IPS DF 4.7 (cell line): ENCODE results near the gene SPARC.

Experiments
- DNase-seq: peaks from one replicate; pipeline ENCODE4 v3.0.0-alpha.2; 2013; ENCODE audit warnings: low spot score; ENCODE audit errors: extremely low read depth

The SPARC gene

GRCh38 chr5:151660616-151661495, 25.9 kb downstream of the SPARC start:
- no peak for DNase-seq

GRCh38 chr5:151659001-151659754, 27.5 kb downstream of the SPARC start:
- DNase-seq = peak; percentile 68

GRCh38 chr5:151657114-151657513, 29.6 kb downstream of the SPARC start:
- no peak for DNase-seq

- no peak for DNase-seq
Measured at GRCh38 chr5:151656311-151656710, 30.4 kb downstream of the SPARC start.

- no peak for DNase-seq
Measured at GRCh38 chr5:151651997-151652645, 34.6 kb downstream of the SPARC start.

- no peak for DNase-seq
Measured at GRCh38 chr5:151648988-151649387, 37.7 kb downstream of the SPARC start.

GRCh38 chr5:151648089-151648488, 38.6 kb downstream of the SPARC start:
- no peak for DNase-seq

- DNase-seq = no peak
Measured at GRCh38 chr5:151647320-151647861, 39.3 kb downstream of the SPARC start.

- no peak for DNase-seq
Measured at GRCh38 chr5:151646334-151646733, 40.4 kb downstream of the SPARC start.

GRCh38 chr5:151643388-151643787, 43.3 kb downstream of the SPARC start:
- no peak for DNase-seq

- DNase-seq = no peak
Measured at GRCh38 chr5:151642472-151643140, 44.1 kb downstream of the SPARC start.

- no peak for DNase-seq
Measured at GRCh38 chr5:151638619-151639018, 48.1 kb downstream of the SPARC start.

- no peak for DNase-seq
Measured at GRCh38 chr5:151637676-151638075, 49.0 kb downstream of the SPARC start.

- no peak for DNase-seq
Measured at GRCh38 chr5:151633892-151634291, 52.8 kb downstream of the SPARC start.

GRCh38 chr5:151632941-151633340, 53.8 kb downstream of the SPARC start:
- DNase-seq = no peak

- DNase-seq = no peak
Measured at GRCh38 chr5:151632524-151632923, 54.2 kb downstream of the SPARC start.

GRCh38 chr5:151631941-151632340, 54.8 kb downstream of the SPARC start:
- no peak for DNase-seq

- no peak for DNase-seq
Measured at GRCh38 chr5:151630088-151630487, 56.6 kb downstream of the SPARC start.

GRCh38 chr5:151628112-151628823, 58.4 kb downstream of the SPARC start:
- no peak for DNase-seq

- DNase-seq = no peak
Measured at GRCh38 chr5:151627650-151628049, 59.1 kb downstream of the SPARC start.

GRCh38 chr5:151625285-151625684, 61.4 kb downstream of the SPARC start:
- DNase-seq = no peak
